Liver (tissue), 9 donors: ENCODE results near the gene AK5. TPM values are rescaled to one million over a fixed set of nuclear protein-coding genes. Genes with fewer than 3 reads are reported as not detected.

Experiments used
- DNase-seq: peaks from one replicate; pipeline ENCODE4 v3.0.0-alpha.2; 2017; ENCODE audit warnings: low spot score
- H3K27ac ChIP-seq, 2 donors: one replicate each; pipeline ENCODE4 v1.7.0; 2013; ENCODE audit warnings: inconsistent platforms in 2 of 2, low read length in 2 of 2, control low read depth in 1 of 2, low read depth in 1 of 2, mild to moderate bottlenecking in 1 of 2
- H3K27me3 ChIP-seq, 4 donors: one replicate each; pipeline versions ENCODE4 v1.6.1 to v1.7.0; 2013; ENCODE audit warnings: low read length in 3 of 4, inconsistent platforms in 1 of 4, mild to moderate bottlenecking in 1 of 4, moderate library complexity in 1 of 4; ENCODE audit not compliant: control insufficient read depth in 4 of 4, insufficient read depth in 4 of 4
- H3K36me3 ChIP-seq, 4 donors: one replicate each; pipeline versions ENCODE4 v1.6.1 to v1.7.0; 2013; ENCODE audit warnings: low read length in 3 of 4, mild to moderate bottlenecking in 3 of 4, low read depth in 1 of 4, moderate library complexity in 1 of 4; ENCODE audit not compliant: control insufficient read depth in 4 of 4, insufficient read depth in 3 of 4
- H3K4me1 ChIP-seq, 4 donors: one replicate each; pipeline versions ENCODE4 v1.6.1 to v1.7.0; 2013; ENCODE audit warnings: low read length in 3 of 4, mild to moderate bottlenecking in 3 of 4, moderate library complexity in 1 of 4; ENCODE audit not compliant: control insufficient read depth in 4 of 4, insufficient read depth in 4 of 4
- H3K4me3 ChIP-seq, 3 donors: one replicate each; pipeline versions ENCODE4 v1.6.1 to v1.7.0; 2013; ENCODE audit warnings: low read length in 3 of 3, control low read depth in 1 of 3, low read depth in 1 of 3, mild to moderate bottlenecking in 1 of 3
- H3K9ac ChIP-seq, 2 donors: one replicate each; pipeline ENCODE4 v1.7.0; 2013; ENCODE audit warnings: low read length in 2 of 2, mild to moderate bottlenecking in 2 of 2, moderate library complexity in 2 of 2, control low read depth in 1 of 2, low read depth in 1 of 2
- H3K9me3 ChIP-seq, 4 donors: one replicate each; pipeline versions ENCODE4 v1.6.1 to v1.7.0; 2013; ENCODE audit warnings: low read length in 3 of 4; ENCODE audit not compliant: control insufficient read depth in 4 of 4
- FOXA1 ChIP-seq: IDR thresholded peaks from 2 replicates; pipeline ENCODE4 v1.6.1; 2016; ENCODE audit warnings: antibody characterized with exemption
- GABPA ChIP-seq, 2 donors: IDR thresholded peaks in 1 of 2; conservative IDR thresholded peaks in 1 of 2; 2 replicates each; pipeline ENCODE4 v1.6.1; 2016; ENCODE audit warnings: antibody characterized with exemption in 2 of 2, mild to moderate bottlenecking in 1 of 2, moderate library complexity in 1 of 2
- HNF4A ChIP-seq, 2 donors: conservative IDR thresholded peaks; 2 replicates each; pipeline ENCODE4 v1.6.1; 2016; ENCODE audit warnings: antibody characterized with exemption in 2 of 2, mild to moderate bottlenecking in 2 of 2
- NR2F2 ChIP-seq: IDR thresholded peaks from 2 replicates; pipeline ENCODE4 v1.6.1; 2016; ENCODE audit warnings: antibody characterized with exemption
- RAD21 ChIP-seq, 2 donors: IDR thresholded peaks; 2 replicates each; pipeline ENCODE4 v1.6.1; 2016; ENCODE audit warnings: antibody characterized with exemption in 2 of 2, mild to moderate bottlenecking in 2 of 2
- RXRA ChIP-seq, 2 donors: IDR thresholded peaks; 2 replicates each; pipeline ENCODE4 v1.6.1; 2017 to 2018; ENCODE audit warnings: antibody characterized with exemption in 2 of 2, mild to moderate bottlenecking in 1 of 2
- SP1 ChIP-seq: IDR thresholded peaks from 2 replicates; pipeline ENCODE4 v1.6.1; 2018; ENCODE audit warnings: antibody characterized with exemption, mild to moderate bottlenecking
- YY1 ChIP-seq: IDR thresholded peaks from 2 replicates; pipeline ENCODE4 v1.6.1; 2016; ENCODE audit warnings: antibody characterized with exemption, mild to moderate bottlenecking
- WGBS: extraction: QIAGEN DNeasy Blood & Tissue Kit; methylation state at CpG from one replicate; pipeline ENCODE4 v1.1.7; 2013; 5-methylcytosine and 5-hydroxymethylcytosine counted together
- polyA plus RNA-seq, 2 donors: library from polyadenylated mRNA; stranded (reverse) in 1 of 2; unstranded in 1 of 2; fragments of 200-250 nt in 1 of 2; fragments of >200 nt in 1 of 2; fragmentation: Nextera tagmentation in 1 of 2; extraction: Ambion mirVana in 1 of 2; gene quantifications; one replicate each; pipeline versions ENCODE4 v1.2.1 to v1.2.3, GENCODE V29; 2013 to 2015
- total RNA-seq, 2 donors: library from RNA; depleted of rRNA; stranded (reverse); fragments of >200 nt; gene quantifications; one replicate each; pipeline ENCODE4 v1.2.3, GENCODE V29; 2014
- TF ChIP-seq, protein P1 (sequence below): IDR thresholded peaks from 2 replicates; pipeline ENCODE4 v1.6.1; 2016; ENCODE audit warnings: antibody characterized with exemption, mild to moderate bottlenecking
- TF ChIP-seq, protein P2 (sequence below): IDR thresholded peaks from 2 replicates; pipeline ENCODE4 v1.6.1; 2016; ENCODE audit warnings: antibody characterized with exemption
- donor health status: healthy.
- donor health status: healthy.
- donor health status: healthy.
- donor health status: healthy.
- donor health status: healthy.

The AK5 gene
- total and polyA plus RNA-seq, 4 donors: 0.12 to 0.33 (median 0.23) TPM

DNA sequence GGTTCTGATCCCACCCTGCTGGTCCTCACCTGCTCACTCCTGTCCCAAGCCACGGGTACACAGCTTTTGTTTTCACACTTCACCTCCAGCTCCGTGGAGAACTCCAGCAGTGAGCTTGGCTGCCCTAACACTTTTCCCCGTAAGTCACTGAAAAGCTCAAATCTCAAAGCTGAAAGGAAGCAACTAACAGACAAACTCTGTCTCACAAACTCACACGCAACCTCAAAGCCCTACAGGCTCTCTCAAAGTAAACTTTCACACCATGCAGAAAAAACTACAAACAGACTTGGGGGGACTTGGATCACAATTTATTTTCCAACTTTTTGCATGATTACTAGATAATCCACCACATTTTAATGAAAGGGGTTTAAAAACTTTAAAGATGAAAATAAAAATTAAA, 88.3 kb downstream of the AK5 start:
- Histone ChIP-seq H3K36me3 (no peaks in the 10 kb centered on the region), H3K9ac (no peak overlapping the region), H3K4me3 (no peak overlapping the region), H3K27me3 (peaks cover 0 to 3% (median 0%) of the 10 kb centered on the region in 4 donors), H3K4me1 (peaks cover 0 to 1% (median 0%) of the 10 kb centered on the region in 4 donors), H3K27ac (no peak overlapping the region), H3K9me3 (no peaks in the 10 kb centered on the region)
- 39% methylated on average over 4 of the region's 4 CpGs for WGBS
- DNase-seq: no peak
- no peak for TF ChIP-seq RAD21 (IDR thresholded peaks at IDR 0.05)

DNA sequence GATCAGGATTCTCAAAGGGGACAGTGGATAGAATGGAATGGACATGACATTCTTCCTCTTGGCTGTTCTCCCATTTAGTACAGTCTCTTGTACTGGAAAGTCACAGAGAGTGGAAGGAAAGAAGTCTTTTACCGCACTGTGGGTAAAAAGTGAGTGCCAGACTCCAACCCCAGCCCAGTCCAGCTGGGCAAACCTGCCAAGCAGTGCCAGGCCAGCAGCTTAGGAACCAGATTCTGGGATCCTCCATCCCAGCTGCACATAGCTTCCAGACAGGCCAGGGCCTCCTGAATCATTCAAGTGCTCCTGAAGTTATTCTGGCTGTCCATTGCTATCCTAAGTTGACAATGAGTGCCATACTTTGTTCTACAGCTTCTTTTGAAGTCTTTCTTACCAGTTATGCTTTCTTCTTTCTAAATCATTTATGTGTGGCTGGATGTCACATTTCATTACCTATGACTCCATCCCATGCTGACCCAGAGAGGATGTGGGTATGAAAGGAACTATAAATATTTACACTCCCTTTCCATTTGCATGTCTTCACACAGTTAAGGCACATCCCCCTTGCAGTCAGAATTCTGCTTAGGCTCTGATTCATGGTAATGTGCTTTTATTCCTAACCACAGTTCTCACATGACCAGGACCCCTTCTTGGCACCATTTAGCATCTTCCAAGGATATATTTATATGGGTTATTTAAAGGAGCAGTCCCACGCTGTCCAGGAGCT, 88.9 kb downstream of the AK5 start:
- H3K27ac ChIP-seq: no peak overlapping the region
- H3K4me1 ChIP-seq: no peaks in the 10 kb centered on the region
- H3K36me3 ChIP-seq: no peaks in the 10 kb centered on the region
- peaks cover 0 to 3% (median 0%) of the 10 kb centered on the region in 4 donors for H3K27me3 ChIP-seq
- H3K9ac ChIP-seq: no peak overlapping the region
- no peaks in the 10 kb centered on the region for H3K9me3 ChIP-seq
- WGBS: 89% methylated on average over 2 of the region's 2 CpGs
- no peak overlapping the region for H3K4me3 ChIP-seq
- no peak for DNase-seq
- TF ChIP-seq RXRA (IDR thresholded peaks at IDR 0.05) (no peak), GABPA (IDR thresholded peaks at IDR 0.05 in 1 of 2, conservative IDR thresholded peaks at IDR 0.05 in 1 of 2) (no peak), YY1 (no peak), FOXA1 (no peak), HNF4A (conservative IDR thresholded peaks at IDR 0.05) (no peak), NR2F2 (no peak), SP1 (no peak)
- TF ChIP-seq, protein P1, sequence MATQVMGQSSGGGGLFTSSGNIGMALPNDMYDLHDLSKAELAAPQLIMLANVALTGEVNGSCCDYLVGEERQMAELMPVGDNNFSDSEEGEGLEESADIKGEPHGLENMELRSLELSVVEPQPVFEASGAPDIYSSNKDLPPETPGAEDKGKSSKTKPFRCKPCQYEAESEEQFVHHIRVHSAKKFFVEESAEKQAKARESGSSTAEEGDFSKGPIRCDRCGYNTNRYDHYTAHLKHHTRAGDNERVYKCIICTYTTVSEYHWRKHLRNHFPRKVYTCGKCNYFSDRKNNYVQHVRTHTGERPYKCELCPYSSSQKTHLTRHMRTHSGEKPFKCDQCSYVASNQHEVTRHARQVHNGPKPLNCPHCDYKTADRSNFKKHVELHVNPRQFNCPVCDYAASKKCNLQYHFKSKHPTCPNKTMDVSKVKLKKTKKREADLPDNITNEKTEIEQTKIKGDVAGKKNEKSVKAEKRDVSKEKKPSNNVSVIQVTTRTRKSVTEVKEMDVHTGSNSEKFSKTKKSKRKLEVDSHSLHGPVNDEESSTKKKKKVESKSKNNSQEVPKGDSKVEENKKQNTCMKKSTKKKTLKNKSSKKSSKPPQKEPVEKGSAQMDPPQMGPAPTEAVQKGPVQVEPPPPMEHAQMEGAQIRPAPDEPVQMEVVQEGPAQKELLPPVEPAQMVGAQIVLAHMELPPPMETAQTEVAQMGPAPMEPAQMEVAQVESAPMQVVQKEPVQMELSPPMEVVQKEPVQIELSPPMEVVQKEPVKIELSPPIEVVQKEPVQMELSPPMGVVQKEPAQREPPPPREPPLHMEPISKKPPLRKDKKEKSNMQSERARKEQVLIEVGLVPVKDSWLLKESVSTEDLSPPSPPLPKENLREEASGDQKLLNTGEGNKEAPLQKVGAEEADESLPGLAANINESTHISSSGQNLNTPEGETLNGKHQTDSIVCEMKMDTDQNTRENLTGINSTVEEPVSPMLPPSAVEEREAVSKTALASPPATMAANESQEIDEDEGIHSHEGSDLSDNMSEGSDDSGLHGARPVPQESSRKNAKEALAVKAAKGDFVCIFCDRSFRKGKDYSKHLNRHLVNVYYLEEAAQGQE: no peak
- TF ChIP-seq, protein P2, sequence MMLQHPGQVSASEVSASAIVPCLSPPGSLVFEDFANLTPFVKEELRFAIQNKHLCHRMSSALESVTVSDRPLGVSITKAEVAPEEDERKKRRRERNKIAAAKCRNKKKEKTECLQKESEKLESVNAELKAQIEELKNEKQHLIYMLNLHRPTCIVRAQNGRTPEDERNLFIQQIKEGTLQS: no peak

DNA sequence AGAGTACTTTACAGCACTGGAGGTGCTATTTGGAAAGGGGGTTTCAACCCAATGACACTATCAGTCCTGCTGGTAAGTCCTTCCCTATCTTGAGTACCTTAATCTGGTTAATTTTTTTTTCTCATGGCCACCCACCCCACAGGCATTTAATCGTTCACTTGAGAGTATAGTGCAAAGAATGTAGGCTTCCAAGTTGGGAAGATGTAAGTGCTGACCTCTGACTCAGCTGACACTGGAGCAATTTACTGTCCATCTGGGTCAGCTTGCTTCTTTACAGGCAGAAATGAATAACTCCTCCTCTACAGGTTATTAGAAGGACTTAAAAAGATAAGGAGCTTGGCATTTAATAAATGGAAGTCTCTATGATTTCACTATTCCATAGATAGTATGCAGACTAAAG, 89.6 kb downstream of the AK5 start:
- H3K36me3 ChIP-seq: no peaks in the 10 kb centered on the region
- 49% methylated on average over 1 of the region's 1 CpG for WGBS
- no peak overlapping the region for H3K9ac ChIP-seq

More for the DNA sequence above, 89.6 kb downstream of the AK5 start:
- peaks cover 0 to 3% (median 0%) of the 10 kb centered on the region in 4 donors for H3K27me3 ChIP-seq
- H3K9me3 ChIP-seq: no peaks in the 10 kb centered on the region
- no peak for DNase-seq
- TF ChIP-seq, protein P2: no peak
- TF ChIP-seq SP1: no peak
- TF ChIP-seq FOXA1: no peak
- H3K27ac ChIP-seq: no peak overlapping the region
- no peaks in the 10 kb centered on the region for H3K4me1 ChIP-seq
- H3K4me3 ChIP-seq: no peak overlapping the region
